Ishikawa (cell line): ENCODE results near the gene ADCY1.

Experiments
- EP300 ChIP-seq: IDR thresholded peaks from 2 replicates; pipeline ENCODE4 v1.6.1; 2012; ENCODE audit warnings: borderline replicate concordance
- RAD21 ChIP-seq: IDR thresholded peaks from 2 replicates; pipeline ENCODE4 v1.6.1; 2012; ENCODE audit warnings: low read depth
- REST ChIP-seq: IDR thresholded peaks from 2 replicates; pipeline ENCODE4 v1.6.1; 2012; ENCODE audit warnings: low read depth, mild to moderate bottlenecking

- no peak for TF ChIP-seq REST
- TF ChIP-seq EP300, result no peak
- no peak for TF ChIP-seq RAD21
Observed at GRCh38 chr7:45710271-45711160, 136.3 kb downstream of the ADCY1 start.
